Embryonic facial prominence (tissue), 1 donor: ENCODE results near the gene SLC38A11.
"Not testable (repeated sequence)": the region's sequence is repeated elsewhere in the genome, so short reads cannot be mapped to it uniquely, and the experiment has no call there.

Experiments
- DNase-seq: peaks from one replicate; pipeline ENCODE4 v3.0.0-alpha.2; 2016; ENCODE audit errors: extremely low spot score

Gene SLC38A11

GRCh38 chr2:164879901-164880535 lies 75.3 kb downstream of the SLC38A11 start:
- DNase-seq = no peak

GRCh38 chr2:164877927-164878326 lies 77.4 kb downstream of the SLC38A11 start:
- no peak for DNase-seq

- no peak for DNase-seq
These were observed 78.2 kb downstream of the SLC38A11 start for GRCh38 chr2:164877169-164877568.

- no peak for DNase-seq
These were observed 79.8 kb downstream of the SLC38A11 start for GRCh38 chr2:164875334-164876205.

- DNase-seq = no peak
These were observed 82.0 kb downstream of the SLC38A11 start for GRCh38 chr2:164873210-164873908.

GRCh38 chr2:164871404-164871803 lies 83.9 kb downstream of the SLC38A11 start:
- DNase-seq = no peak

- DNase-seq = no peak
These were observed 85.9 kb downstream of the SLC38A11 start for GRCh38 chr2:164869420-164869772.

GRCh38 chr2:164868563-164869419 lies 86.5 kb downstream of the SLC38A11 start:
- no peak for DNase-seq

GRCh38 chr2:164867779-164868397 lies 87.4 kb downstream of the SLC38A11 start:
- no peak for DNase-seq

- not testable (repeated sequence) for DNase-seq
These were observed 88.9 kb downstream of the SLC38A11 start for GRCh38 chr2:164866381-164866780.

GRCh38 chr2:164860694-164861042 lies 94.7 kb downstream of the SLC38A11 start:
- no peak for DNase-seq

- DNase-seq = not testable (repeated sequence)
These were observed 95.2 kb downstream of the SLC38A11 start for GRCh38 chr2:164859906-164860693.

- DNase-seq = no peak
These were observed 96.0 kb downstream of the SLC38A11 start for GRCh38 chr2:164859251-164859818.

GRCh38 chr2:164852086-164852485 lies 103.2 kb downstream of the SLC38A11 start:
- no peak for DNase-seq

- DNase-seq = no peak
These were observed 105.1 kb downstream of the SLC38A11 start for GRCh38 chr2:164850235-164850634.

- no peak for DNase-seq
These were observed 105.8 kb downstream of the SLC38A11 start for GRCh38 chr2:164849506-164849905.

- DNase-seq = no peak
These were observed 107.2 kb downstream of the SLC38A11 start for GRCh38 chr2:164847981-164848741.

GRCh38 chr2:164847291-164847690 lies 108.0 kb downstream of the SLC38A11 start:
- DNase-seq = no peak

GRCh38 chr2:164846276-164846675 lies 109.0 kb downstream of the SLC38A11 start:
- no peak for DNase-seq
